ENCODE data around the gene RNPS1. TPM values are rescaled to one million over a fixed set of nuclear protein-coding genes. Genes with fewer than 3 reads are reported as not detected.

Gene RNPS1
- polyA plus RNA-seq, 1 of the 3 experiments (the other 2 are of a cell fraction), result 277 TPM

DNA sequence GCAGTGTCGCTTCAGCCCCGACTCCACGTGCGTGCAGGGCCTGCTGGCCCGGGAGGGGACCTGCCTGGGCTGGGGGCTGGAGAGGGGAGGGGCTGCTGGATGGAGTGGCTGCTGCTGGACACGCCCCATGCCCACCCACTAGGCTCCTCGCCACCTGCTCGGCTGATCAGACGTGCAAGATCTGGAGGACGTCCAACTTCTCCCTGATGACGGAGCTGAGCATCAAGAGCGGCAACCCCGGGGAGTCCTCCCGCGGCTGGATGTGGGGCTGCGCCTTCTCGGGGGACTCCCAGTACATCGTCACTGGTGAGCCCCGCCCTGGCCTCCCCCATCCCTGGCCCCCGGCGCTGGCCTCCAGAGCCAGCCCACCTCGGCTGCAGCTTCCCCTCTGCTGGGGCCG is 59.6 kb downstream of the RNPS1 start:
- TF ChIP-seq ELF1 (IDR thresholded peaks at IDR 0.05) (no peak), YY1 (IDR thresholded peaks at IDR 0.05; ENCODE audit: low read depth) (no peak), REST (IDR thresholded peaks at IDR 0.05; ENCODE audit: low read depth, low read length) (no peak), TCF12 (IDR thresholded peaks at IDR 0.05) (no peak), CTCF (IDR thresholded peaks at IDR 0.05) (no peak), GABPA (IDR thresholded peaks at IDR 0.05; ENCODE audit: low read depth) (no peak), FOXJ3 (CRISPR knock-in tag; IDR thresholded peaks at IDR 0.05) (no peak), RCOR1 (IDR thresholded peaks at IDR 0.05; ENCODE audit: low read length) (no peak), EZH2phosphoT487 (IDR thresholded peaks at IDR 0.05; ENCODE audit: borderline replicate concordance, low read depth) (no peak), MXI1 (IDR thresholded peaks at IDR 0.05; ENCODE audit: low read depth, low read length) (no peak)
- WGBS (ENCODE audit: low lambda C conversion rate), result 100% methylated on average over 2 of the region's 23 CpGs
- H3F3A ChIP-seq (replicated peaks; ENCODE audit: insufficient read depth), result peaks cover 11% of the 10 kb centered on the region
- ChIA-PET POLR2A (no interaction called here), CTCF (interaction anchor here (1.1 kb wide), 1 partner anchor 186 kb away, joined by 3 read pairs; no protein-coding TSS in a partner anchor)
- H2AFZ ChIP-seq (ENCODE audit: low read depth), result no peak overlapping the region
- H3K4me1 ChIP-seq (ENCODE audit: control insufficient read depth in 1 of 2, insufficient read depth in 2 of 2, low read depth in 1 of 2, low read length in 1 of 2), result peaks cover 11 to 36% of the 10 kb centered on the region in 2 experiments; a peak in 3 of 4 replicates
- DNase-seq, result no peak
- H3K9me2 ChIP-seq, result no peaks in the 10 kb centered on the region
- no peak overlapping the region for H3K4me3 ChIP-seq (ENCODE audit: low read depth in 2 of 2, low read length in 1 of 2)
- no peaks in the 10 kb centered on the region for H3K9me3 ChIP-seq
- H3K36me3 ChIP-seq (replicated peaks in 1 of 2; ENCODE audit: control insufficient read depth in 1 of 2, insufficient read depth in 2 of 2, low read length in 1 of 2), result peaks cover 0 to 36% of the 10 kb centered on the region in 2 experiments
- peaks cover 9% of the 10 kb centered on the region; the same call in 1 of the 2 replicates for H4K20me1 ChIP-seq (ENCODE audit: insufficient read depth)
- no peak overlapping the region for H3K9ac ChIP-seq
- H3K79me2 ChIP-seq (ENCODE audit: insufficient read depth), result peaks cover 29% of the 10 kb centered on the region
- no peak overlapping the region for H3K4me2 ChIP-seq
- no peaks in the 10 kb centered on the region for H3K27me3 ChIP-seq (ENCODE audit: insufficient read depth)
- H3K27ac ChIP-seq (ENCODE audit: low read depth in 2 of 2, low read length in 1 of 2), result no peak overlapping the region

DNA sequence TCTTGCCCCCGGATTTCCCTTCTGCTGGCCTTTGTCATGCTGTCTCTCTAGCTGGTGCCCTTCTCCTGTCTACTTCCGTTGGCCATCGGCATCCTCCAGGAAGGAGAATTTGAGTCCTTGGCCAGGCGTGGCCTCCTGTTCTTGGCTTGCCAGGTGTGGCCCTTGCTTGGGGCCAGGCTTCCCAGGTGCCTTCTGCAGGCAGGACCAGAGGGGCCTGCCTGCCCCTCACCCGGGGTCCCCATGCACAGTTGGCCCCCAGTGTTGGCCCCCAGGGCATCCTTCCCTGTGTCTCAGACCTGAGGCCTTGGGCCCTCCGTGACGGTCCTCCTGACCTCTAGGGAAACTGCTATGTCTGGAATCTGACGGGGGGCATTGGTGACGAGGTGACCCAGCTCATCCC is 60.1 kb downstream of the RNPS1 start:
- POLR2A ChIA-PET, result no interaction called here
- TF ChIP-seq REST (IDR thresholded peaks at IDR 0.05; ENCODE audit: low read depth, low read length) (no peak), GATA2 (CRISPR knock-in tag; IDR thresholded peaks at IDR 0.05) (no peak), MEF2A (IDR thresholded peaks at IDR 0.05; ENCODE audit: borderline replicate concordance, low read depth) (no peak), RXRA (IDR thresholded peaks at IDR 0.05; ENCODE audit: borderline replicate concordance, low read depth) (no peak), EP300 (IDR thresholded peaks at IDR 0.05; ENCODE audit: borderline replicate concordance in 1 of 2, low read depth in 1 of 2, low read length in 1 of 2) (no peak), TAF1 (IDR thresholded peaks at IDR 0.05; ENCODE audit: borderline replicate concordance, low read depth, low read length) (no peak), EZH2phosphoT487 (IDR thresholded peaks at IDR 0.05; ENCODE audit: borderline replicate concordance, low read depth) (no peak), MXI1 (IDR thresholded peaks at IDR 0.05; ENCODE audit: low read depth, low read length) (no peak), FOXM1 (IDR thresholded peaks at IDR 0.05; ENCODE audit: low read depth) (no peak), FOXJ3 (CRISPR knock-in tag; IDR thresholded peaks at IDR 0.05) (no peak), RCOR1 (IDR thresholded peaks at IDR 0.05; ENCODE audit: low read length) (no peak), RAD21 (IDR thresholded peaks at IDR 0.05; ENCODE audit: low read length) (no peak)
- TF ChIP-seq, protein P1, sequence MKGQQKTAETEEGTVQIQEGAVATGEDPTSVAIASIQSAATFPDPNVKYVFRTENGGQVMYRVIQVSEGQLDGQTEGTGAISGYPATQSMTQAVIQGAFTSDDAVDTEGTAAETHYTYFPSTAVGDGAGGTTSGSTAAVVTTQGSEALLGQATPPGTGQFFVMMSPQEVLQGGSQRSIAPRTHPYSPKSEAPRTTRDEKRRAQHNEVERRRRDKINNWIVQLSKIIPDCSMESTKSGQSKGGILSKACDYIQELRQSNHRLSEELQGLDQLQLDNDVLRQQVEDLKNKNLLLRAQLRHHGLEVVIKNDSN (IDR thresholded peaks at IDR 0.05; ENCODE audit: borderline replicate concordance, low read depth), result no peak

More for the DNA sequence above, 60.1 kb downstream of the RNPS1 start:
- CTCF ChIA-PET, result no interaction called here
- Histone ChIP-seq H3K27me3 (ENCODE audit: insufficient read depth) (no peaks in the 10 kb centered on the region), H3K36me3 (replicated peaks in 1 of 2; ENCODE audit: control insufficient read depth in 1 of 2, insufficient read depth in 2 of 2, low read length in 1 of 2) (peaks cover 0 to 36% of the 10 kb centered on the region in 2 experiments), H3K9ac (no peak overlapping the region), H3K27ac (ENCODE audit: low read depth in 2 of 2, low read length in 1 of 2) (no peak overlapping the region), H3K79me2 (ENCODE audit: insufficient read depth) (peaks cover 25% of the 10 kb centered on the region), H4K20me1 (ENCODE audit: insufficient read depth) (peaks cover 5% of the 10 kb centered on the region; the same call in 1 of the 2 replicates), H3K9me2 (no peaks in the 10 kb centered on the region), H3K4me1 (ENCODE audit: control insufficient read depth in 1 of 2, insufficient read depth in 2 of 2, low read depth in 1 of 2, low read length in 1 of 2) (peaks cover 6 to 31% of the 10 kb centered on the region in 2 experiments; a peak in 3 of 4 replicates), H3K9me3 (no peaks in the 10 kb centered on the region), H3K4me3 (ENCODE audit: low read depth in 2 of 2, low read length in 1 of 2) (no peak overlapping the region), H2AFZ (ENCODE audit: low read depth) (no peak overlapping the region), H3K4me2 (no peak overlapping the region), H3F3A (replicated peaks; ENCODE audit: insufficient read depth) (peaks cover 9% of the 10 kb centered on the region)
- 96% methylated on average over 6 of the region's 9 CpGs for whole genome bisulfite sequencing (ENCODE audit: low lambda C conversion rate)
- no peak for DNase-seq

Measured in SK-N-SH (cell line).